Left renal cortex interstitium (tissue), 4 donors: ENCODE measurements around the gene EXPH5. TPM values are rescaled to one million over a fixed set of nuclear protein-coding genes. Genes with fewer than 3 reads are reported as not detected.
"Not testable (repeated sequence)": the region's sequence is repeated elsewhere in the genome, so short reads cannot be mapped to it uniquely, and the experiment has no call there.

Source experiments
- DNase-seq, 4 donors: peaks; one replicate each; pipeline ENCODE4 v3.0.0-alpha.2; 2013; ENCODE audit warnings: low read depth in 4 of 4, low spot score in 2 of 4, missing footprints in 1 of 4
- polyA plus RNA-seq, 4 donors: library from polyadenylated mRNA; unstranded; fragments of 120-200 nt; gene quantifications; one replicate each; pipeline ENCODE4 v1.2.1, GENCODE V29; 2013; ENCODE audit not compliant: insufficient read length in 4 of 4

The EXPH5 gene, protein sequence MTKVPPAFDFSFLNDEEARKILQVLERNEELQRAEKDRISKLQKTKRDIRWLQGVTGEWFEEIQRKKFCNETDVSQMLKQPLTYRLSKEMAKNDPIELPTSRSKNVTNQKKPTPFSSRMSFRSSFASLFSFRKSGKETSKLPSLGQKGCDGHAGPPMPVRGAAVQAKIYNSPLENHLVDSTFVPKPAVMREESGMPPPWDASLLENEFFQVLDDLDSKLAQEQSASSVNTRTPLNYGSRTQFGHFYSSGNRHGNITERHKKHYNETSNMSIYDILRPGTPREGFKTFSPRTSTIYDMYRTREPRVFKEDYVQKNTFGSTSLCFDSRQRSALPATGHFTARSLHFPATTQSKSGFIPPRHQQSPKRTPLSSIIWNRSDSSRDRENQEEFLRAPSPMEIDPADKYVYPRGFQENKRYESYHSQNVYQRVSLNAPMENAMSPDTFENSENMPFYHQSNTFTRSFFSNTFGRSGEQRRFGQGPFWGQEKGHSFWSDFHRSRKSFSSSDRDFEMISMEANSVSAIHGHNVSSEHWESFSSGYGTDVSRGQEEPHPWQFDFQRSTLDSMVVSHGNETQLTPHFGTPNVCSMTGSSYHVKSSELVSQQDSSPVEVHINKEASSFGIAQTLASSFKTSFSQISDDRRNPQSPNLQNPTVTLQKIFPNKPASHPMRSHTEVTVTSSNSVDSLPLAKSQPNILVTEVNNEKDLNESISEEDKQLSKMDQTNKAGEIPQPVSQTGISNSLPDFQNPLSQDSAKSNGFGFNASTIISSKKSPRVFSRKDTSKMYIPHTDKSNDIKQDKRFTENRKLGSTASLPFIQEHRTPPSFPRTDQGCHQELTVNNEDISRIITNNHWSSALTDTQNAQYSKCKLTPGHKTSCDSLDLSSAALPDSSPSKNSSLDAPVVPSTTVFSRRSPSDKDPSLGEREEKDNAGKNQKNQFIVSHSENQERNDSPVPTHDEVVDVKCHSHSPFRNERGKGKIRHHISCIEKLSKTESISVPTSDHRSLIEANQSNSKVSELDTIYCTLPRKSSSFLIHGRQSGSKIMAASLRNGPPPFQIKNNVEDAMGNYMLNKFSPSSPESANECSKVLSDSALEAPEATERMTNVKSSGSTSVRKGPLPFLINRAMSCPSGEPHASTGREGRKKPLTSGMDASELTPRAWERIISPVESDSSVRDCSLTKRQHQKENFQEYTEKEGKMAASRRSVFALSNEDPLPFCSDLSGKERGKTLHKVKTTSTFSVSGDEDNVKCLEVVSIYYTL (N-terminal part only)
- 1 to 10 TPM; 2.4 to 4.9 (median 4.1) TPM for polyA plus RNA-seq

DNA sequence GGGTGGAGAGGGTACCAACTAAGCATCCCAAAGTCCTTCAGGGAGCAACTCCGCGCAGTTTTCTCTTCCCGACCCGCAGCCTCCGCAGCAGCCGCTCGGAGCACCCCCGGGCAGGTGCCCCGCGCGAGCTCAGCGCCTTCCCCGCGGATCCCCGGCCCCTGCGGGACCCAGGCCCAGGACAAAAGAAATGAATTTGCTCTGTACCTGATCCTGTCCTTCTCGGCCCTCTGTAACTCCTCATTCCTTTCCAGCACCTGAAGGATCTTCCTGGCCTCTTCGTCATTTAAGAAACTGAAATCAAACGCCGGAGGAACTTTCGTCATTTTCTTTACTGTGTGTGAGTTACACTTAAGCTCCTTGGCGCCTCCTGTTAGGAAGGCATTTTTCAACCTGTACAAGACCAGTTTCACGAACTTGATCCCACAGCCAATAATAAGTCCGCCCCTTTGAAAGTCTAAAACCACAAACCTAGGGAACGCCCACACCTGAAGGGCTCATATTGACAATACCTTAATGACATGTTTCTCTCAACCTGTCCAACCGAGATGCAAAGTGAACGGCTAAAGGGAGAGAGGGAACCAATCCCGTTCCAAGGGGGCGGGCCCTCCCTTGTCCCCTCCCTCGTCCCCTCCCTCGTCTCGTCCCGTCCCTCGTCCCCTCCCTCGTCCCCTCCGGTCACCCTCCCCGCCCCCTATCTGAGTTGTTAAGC lies at the start of gene EXPH5:
Gene EXPH5 (minus strand): TSS at position 555 of the 709 bp plus-strand sequence. CDS start 232 bp downstream, at position 323.
- DNase-seq: peak; percentile 72 to 90 (median 83)

GRCh38 chr11:108641752-108642151 lies 48.2 kb upstream of the EXPH5 start:
- DNase-seq: not testable (repeated sequence)

GRCh38 chr11:108639146-108639545 lies 45.6 kb upstream of the EXPH5 start:
- no peak for DNase-seq

GRCh38 chr11:108636222-108636621 lies 42.7 kb upstream of the EXPH5 start:
- DNase-seq: no peak

DNA sequence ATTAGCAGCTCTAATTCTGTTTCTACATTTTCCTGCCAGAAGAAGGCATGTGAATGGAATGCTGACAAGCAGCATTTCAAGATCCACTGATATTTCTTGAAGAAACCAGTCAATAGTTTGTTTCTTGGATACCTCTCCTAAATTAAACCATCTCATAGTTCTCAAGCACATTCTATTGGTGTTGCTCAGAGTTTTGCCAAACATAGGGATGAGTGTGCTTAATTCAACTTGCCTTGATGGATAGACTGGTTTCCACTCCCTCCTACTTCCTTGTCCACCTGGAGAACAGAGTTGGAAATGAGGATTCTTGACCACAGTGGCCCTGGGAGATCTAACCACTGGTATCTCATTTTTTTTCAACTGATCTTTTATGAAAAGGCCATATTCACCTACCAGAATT lies 41.5 kb upstream of the EXPH5 start:
- DNase-seq: no peak

DNA sequence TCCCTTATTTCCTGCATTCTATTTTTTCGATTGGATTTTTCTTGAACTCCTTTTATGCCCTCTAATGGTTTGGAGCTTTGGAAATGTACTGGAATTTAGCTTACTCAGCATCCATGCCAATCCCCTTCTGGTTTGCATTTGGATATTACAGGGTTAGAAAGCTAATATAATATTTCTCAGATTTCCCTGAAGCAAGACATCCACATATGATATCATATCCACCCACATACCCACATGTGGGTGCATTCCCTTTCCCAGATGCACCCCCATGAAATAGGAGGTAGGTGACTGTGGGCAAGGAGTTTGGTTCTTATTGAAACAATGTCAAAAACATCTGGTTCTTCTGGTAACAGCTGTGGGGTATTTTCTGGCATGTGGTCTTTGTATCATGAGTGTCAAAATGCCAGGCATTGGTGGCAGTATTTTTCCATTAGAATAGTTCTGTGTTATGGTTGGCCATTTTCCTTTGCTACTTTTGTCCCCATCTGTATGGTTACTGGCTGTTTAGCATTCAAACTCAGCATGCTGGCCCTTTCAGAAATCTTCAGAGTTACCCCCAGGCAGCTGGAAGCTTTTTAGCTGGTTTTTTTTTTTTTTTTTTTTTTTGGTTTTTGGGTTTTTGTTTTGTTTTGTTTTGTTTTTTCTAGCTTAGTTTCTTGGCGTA lies 38.6 kb upstream of the EXPH5 start:
- no peak for DNase-seq

DNA sequence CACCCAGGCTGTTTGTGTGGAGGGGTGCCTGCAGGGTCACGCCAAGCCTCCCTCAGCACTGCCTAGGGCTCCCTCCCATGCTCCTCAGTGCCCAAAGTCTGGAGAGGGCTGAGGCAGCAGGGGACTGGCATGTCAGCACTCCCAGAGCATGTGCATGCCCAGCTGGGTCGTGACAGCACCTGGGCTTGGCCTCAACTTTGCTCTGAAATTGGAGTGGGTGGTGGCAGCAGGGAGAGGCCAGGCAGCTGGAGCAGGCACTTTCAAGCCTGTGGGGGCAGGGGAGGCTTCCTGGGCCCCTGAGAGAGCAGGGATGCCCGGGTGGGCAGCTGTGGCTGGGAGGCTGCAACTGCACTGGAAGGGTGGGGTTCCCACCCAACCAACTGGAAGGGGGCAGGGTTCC lies 35.7 kb upstream of the EXPH5 start:
- no peak for DNase-seq

DNA sequence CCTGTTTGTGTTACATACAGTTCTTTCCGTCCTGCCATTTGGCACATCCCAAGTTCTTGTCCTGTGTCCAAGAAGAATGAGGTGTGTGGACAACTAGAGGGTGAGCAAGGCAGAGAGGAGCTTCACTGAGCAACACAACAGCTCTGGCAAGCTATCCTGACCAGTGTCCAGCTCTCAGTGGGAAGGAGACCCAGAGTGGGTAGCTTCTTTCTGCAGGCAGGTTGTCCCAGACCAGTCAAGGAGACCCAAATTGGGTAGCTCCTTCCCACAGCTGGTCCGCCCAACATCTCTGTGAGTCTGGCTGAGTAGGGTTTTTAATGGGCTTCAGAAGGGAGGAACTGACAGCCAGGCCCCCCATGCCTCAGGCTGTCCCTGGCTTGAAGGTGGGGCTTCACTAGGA lies 35.2 kb upstream of the EXPH5 start:
- no peak for DNase-seq

DNA sequence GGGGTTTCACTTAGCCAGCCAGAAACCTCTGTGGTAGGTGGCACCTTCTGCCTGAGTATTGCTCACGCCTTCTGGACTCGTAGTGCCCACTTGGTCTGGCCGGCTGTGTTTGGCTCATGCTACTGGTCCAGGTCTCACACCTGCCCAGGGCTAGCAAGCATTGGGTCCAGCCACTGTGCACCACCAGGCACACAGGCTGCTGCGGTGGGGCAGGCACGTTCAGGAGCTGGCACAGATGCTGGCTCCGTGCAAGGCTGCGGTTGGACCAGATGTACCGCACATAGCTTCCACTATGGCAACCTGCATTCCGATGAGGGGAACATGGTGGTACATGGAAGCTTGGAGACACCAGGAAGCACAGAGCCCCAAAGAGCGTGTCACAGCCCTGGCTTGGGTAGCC lies 34.8 kb upstream of the EXPH5 start:
- no peak for DNase-seq

GRCh38 chr11:108624196-108624925 lies 30.8 kb upstream of the EXPH5 start:
- no peak for DNase-seq

- no peak for DNase-seq
These were observed 28.8 kb upstream of the EXPH5 start for GRCh38 chr11:108622341-108622740.

DNA sequence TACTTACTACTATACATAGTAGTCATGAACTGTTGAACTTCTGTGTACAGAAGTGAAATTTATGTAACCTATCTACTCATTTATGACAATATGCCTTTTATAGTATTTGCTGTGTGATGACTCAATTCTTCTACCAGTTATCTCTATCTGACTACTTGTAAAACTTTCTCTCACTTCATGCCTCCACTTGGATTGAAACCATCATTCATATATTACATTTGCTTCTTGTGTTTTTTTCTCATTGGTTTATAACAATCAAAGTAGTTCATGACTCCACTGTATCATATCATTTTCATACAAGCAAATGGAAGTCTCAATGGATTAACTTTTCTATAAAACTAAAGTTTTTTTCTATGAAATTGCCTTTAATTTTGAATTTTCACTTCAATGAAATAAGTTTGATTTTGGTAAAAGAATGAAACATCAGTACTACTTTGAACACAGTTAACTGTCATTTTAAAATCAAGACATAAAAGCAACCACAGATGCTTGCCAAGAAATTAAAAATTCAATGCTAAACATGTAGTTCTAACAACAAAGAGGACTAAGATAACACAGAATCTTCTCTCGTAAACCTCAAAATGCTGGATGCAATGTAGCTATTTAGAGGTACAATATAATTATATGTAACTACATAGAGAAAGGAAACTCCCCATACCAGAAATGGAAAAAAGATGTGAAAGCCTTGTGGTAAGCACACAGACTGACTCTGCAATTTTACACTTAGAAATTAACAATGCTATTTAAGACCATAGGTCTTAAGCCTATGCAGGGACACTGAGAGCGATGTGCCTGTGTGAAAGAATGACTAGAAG lies 27.6 kb upstream of the EXPH5 start:
- DNase-seq: no peak

DNA sequence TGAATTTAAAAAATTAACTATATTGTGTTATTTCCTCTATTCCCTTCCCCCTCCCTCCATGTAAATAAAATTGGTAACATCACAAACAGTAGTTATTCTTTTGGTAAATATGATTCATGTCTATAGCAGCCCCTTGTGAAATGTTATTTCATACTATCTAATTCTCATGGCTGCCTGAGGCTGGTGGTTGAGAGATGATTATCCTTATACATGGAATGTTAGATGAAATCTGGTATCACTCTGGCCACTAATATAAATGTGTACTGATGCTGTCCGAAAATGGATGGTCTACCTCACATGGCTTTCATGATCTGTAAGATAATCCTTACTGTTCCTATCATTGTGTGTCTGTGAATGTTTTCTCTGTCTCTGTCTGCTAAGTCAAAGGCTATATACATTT lies 25.0 kb upstream of the EXPH5 start:
- DNase-seq: no peak

DNA sequence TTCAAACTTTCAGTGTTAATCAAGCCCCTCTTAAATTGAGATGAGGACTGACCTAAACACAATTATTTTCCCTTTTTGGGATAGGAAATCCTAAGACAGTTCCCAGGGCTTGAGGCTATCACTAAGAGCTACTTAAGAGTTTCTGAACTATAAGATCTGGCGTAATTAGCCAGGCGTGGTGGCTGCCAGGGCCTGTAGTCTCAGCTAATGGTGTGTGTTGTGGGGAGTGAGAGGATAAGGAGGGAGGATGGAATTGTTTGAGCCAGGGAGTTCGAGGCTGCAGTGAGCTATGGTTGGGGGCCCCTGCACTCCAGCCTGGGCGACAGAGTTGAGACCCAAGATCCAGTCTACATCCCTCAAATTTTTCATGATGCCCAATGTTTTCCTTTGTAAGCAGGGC lies 23.5 kb upstream of the EXPH5 start:
- DNase-seq: no peak

DNA sequence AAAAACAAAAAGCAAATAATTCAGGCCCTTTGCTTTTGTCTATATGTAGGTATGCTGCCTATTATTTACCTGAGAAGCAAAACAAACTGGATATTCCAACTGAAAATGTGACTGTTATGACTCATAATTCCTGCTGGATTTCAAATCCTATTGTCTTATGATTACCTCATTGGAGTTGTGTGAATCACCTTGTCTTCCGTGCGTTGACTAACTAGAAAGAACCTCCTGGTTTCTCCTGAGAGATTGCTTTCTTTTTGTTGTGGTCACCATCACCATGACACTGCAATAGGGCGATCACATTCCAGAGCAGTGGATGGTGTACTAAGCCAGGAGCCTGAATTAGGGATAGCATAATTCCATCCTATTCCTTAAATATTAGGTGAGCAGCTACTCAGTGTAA lies 23.0 kb upstream of the EXPH5 start:
- no peak for DNase-seq

- no peak for DNase-seq
These were observed 20.5 kb upstream of the EXPH5 start for GRCh38 chr11:108614086-108614485.

DNA sequence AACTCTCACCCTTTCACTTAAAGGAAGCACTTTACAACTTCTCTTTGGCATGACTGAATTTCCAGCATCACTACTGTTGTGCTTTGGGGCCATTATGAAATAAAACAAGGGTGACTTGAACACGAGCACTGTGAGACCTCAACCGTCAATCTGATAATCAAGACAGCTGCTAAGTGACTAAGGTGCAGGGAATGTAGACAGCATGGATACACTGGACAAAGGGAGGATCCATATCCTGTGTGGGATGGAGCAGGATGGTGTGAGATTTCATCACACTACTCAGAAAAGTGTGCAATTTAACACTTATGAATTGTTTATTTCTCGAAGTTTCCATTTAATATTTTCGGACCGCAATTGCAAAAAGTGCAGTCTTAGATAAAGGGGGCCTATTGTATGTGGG lies 16.1 kb upstream of the EXPH5 start:
- no peak for DNase-seq

DNA sequence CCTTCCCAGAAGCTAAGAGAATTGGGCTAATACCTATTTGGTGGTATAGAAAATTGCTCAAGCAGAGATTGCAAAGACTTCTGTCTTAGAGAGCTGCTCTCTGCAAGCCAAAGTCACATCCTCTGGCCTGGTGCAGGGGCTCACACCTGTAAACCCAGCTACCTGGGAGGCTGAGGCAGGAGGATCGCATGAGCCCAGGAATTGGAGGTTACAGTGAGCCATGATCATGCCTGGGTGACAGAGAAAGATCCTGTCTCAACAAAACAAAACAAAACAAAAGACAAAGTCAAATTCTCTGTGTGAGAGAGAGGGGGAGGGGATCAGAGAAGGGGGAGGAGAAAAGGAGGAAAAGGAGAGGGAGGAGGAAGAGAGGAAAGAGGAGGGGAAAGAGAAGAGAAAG lies 15.0 kb upstream of the EXPH5 start:
- DNase-seq: no peak
